ENCODE measurements around the gene NUP58.

The NUP58 gene, protein sequence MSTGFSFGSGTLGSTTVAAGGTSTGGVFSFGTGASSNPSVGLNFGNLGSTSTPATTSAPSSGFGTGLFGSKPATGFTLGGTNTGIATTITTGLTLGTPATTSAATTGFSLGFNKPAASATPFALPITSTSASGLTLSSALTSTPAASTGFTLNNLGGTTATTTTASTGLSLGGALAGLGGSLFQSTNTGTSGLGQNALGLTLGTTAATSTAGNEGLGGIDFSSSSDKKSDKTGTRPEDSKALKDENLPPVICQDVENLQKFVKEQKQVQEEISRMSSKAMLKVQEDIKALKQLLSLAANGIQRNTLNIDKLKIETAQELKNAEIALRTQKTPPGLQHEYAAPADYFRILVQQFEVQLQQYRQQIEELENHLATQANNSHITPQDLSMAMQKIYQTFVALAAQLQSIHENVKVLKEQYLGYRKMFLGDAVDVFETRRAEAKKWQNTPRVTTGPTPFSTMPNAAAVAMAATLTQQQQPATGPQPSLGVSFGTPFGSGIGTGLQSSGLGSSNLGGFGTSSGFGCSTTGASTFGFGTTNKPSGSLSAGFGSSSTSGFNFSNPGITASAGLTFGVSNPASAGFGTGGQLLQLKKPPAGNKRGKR

GRCh38 chr13:25301347-25302113 lies at the start of gene NUP58:
NUP58 (plus strand) TSS chr13:25301625; CDS start chr13:25301774, 149 bp downstream.
- DNase-seq (ENCODE audit: low read depth, low spot score) = peak; percentile 89

GRCh38 chr13:25252225-25252624 lies 49.2 kb upstream of the NUP58 start:
- no peak for DNase-seq (ENCODE audit: low read depth, low spot score)

GRCh38 chr13:25252752-25253151 lies 48.7 kb upstream of the NUP58 start:
- no peak for DNase-seq (ENCODE audit: low read depth, low spot score)

GRCh38 chr13:25253702-25254101 lies 47.7 kb upstream of the NUP58 start:
- DNase-seq (ENCODE audit: low read depth, low spot score) = no peak

DNA sequence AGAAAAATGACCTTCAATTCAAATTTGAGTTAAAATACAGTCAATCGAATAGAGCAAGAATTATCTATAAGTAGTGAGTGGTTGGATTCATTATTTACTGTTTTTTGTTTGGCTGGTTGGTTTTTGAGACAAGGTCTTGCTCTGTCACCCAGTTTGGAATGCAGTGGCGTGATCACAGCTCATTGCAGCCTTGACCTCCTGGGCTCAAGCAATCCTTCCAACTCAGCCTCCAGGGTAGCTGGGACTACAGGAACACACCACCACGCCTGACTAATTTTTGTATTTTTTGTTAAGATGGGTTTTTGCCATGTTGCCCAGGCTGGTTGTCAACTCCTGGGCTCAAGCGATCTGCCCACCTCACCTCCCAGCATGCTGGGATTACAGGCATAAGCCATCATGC lies 39.2 kb upstream of the NUP58 start:
- DNase-seq (ENCODE audit: low read depth, low spot score) = no peak

GRCh38 chr13:25266706-25267105 lies 34.7 kb upstream of the NUP58 start:
- DNase-seq (ENCODE audit: low read depth, low spot score) = no peak

DNA sequence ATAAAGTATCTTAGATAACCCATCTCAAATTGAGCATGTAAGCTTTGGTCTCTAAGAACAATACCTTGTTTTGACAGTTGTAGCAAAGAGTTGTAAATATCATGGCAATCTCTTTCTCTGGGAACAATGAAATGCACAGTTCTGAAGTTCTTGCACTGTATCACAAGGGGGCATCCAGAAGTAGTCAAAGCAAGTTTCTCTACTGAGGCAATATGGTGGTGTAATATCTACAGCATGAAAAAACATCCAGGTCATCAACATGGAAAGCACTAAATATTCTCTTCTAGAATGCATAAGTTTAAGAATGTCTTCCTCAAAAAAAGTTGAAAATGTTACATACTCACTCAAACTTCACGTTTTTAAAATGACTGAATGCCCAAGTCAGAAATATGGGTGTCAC lies 33.7 kb upstream of the NUP58 start:
- no peak for DNase-seq (ENCODE audit: low read depth, low spot score)

DNA sequence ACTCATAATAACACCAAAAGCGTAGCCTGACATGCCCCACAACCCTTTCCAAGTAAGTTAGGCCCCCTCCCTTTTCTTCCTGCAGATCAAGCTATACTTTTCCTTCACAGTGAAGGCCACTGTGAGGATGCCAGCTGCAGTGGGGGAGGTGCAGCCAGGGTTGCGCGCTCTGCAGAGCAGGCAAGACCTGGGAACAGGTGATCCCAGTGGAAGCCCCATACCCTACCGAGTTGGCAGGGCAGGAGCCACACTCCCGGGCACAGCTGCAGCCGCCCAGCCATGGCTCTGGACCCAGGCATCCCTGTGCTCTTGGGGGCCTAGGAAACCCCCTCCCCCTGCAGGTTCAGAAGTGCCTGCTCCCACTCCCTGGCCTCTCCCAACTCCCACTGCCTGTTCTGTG lies 32.9 kb upstream of the NUP58 start:
- no peak for DNase-seq (ENCODE audit: low read depth, low spot score)

DNA sequence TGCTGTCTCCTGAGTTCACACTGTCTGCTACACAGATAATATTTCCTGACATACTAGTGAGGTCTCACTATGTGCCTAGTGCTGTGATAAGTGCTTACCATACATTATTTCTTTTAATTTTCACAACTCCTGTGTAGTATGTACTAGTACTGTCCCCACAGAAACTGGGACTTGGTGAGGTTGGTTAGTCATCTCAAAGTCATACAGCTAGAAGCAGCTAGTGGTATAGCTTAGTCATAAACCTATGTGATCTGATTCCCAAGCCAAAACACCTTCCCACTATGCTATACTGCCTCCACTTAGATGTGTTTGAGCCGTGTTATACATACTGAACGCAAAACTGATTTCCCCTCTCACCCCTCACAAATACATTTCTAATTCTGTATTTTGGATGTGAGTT lies 24.7 kb upstream of the NUP58 start:
- no peak for DNase-seq (ENCODE audit: low read depth, low spot score)

DNA sequence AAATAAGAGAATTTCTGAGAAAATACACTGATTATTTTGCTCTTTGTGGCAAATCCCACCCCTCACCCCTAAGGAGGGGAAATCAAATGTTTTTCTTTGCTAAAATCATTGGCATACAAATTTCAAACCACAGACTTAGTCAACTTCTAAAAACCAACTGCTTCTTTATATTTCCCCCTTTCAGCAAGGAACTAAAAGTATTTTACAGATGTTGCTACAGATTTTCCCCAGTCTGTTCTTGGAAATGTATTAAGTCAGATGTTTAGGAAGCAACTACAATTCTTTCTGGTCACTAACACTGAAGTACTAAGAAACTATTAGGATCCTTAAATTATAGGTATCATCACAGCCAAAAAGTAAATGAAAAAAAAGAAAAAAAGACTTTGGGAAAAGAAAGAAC lies 21.0 kb upstream of the NUP58 start:
- no peak for DNase-seq (ENCODE audit: low read depth, low spot score)

- no peak for DNase-seq (ENCODE audit: low read depth, low spot score)
Measured at GRCh38 chr13:25281193-25281934, 20.1 kb upstream of the NUP58 start.

- DNase-seq (ENCODE audit: low read depth, low spot score) = no peak
Measured at GRCh38 chr13:25281935-25282332, 19.5 kb upstream of the NUP58 start.

DNA sequence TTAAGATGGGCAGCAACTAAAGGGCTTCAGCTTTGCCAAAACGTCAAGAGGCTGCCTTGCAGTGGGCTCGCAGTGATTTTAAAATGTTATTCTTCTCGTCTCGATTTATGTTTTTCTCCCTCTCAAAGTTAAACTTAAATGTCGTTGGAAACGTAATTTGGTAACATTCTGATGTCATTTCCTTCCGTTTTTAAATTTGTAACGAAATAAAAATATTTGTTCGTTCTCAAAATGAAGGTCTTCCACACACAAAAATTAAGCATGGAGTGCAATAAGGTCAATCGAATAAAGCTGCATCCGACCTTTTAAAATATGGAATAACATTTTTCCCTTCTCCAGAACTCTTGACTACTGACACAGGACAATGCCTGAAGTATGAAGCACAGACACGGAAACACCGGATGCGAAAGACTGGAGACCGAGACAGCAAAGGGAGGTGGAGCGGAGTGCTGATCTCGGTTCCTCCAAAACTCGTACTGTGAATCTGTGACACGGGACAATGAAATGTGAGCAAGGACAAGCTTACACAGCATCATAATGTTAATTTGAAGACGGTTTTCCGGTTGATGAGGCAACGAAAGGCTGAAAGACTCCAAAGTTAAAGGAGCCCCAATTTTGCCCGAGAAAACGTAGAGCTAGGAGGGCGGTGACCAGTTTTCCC lies 15.0 kb upstream of the NUP58 start:
- DNase-seq (ENCODE audit: low read depth, low spot score) = no peak

DNA sequence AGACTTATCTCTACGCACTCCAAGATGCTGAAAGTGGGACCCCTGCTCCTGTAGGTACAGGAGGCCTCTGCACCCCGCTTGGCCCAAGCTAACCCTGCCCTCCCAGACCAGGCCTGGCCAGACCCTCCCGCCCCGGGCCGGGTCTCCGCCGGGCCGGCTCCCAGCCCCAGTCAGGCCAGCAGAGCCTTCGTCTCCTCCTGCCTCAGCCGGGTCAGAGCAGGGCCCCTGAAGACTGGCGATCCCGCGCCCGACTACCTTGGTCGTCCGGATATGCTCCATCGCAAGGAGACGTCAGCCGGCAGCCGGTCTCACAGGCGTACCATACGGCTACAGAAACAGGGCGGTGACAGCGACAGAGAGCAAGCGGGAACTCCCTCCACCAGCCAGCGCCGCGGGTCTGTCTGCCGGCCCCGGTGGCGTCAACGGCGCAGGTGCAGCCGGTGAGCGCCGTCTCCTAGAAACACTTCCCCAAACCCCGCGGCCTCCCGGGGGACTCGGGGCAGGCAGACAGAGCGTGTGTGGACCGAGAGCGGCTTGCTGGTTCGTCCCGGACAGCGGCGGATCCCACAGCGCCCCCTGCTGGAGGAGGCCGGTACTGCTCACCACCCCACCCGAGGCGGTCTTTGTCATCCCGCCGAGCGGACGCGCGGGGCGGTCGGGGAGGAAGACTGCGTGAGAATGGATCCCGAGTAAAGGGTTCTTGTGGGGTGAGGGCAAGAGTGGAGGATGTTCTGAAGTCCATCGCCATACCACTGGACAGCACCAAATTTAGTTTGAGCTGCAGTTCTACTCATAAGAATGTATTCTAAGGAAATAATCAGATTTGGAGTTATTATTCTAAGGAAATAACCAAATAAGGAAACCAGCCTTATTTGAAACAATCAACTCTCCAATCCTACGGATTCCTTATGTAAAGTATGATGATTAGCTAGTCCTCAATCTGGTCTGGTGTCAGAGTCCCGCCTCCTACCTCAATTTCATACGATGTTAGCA lies 14.2 kb upstream of the NUP58 start, which contains the start of gene MTMR6:
MTMR6 (minus strand) TSS at position 520 of the 993 bp plus-strand sequence; CDS start at position 279, 241 bp downstream.
- DNase-seq (ENCODE audit: low read depth, low spot score) = peak; percentile 89

- DNase-seq (ENCODE audit: low read depth, low spot score) = no peak
Measured at GRCh38 chr13:25288966-25289365, 12.5 kb upstream of the NUP58 start.

DNA sequence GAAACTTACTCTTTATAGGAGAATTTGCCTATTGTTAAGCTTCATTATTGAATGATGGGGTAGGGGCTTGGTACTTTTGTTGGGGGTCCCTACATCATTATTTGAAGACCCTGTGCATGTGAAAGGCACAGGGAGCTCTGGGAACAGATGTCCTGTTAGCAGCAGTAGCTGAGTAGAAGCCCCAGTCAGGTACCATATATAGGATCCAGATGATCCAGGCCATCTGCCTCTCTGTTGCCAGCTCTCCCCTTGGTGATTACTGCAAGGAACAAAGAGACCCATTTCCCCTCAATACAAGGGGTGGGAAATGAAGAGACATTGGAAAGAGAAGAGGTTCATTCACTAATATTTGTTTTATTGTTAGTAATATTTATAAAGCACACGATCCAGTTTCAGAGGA lies 9.7 kb upstream of the NUP58 start:
- no peak for DNase-seq (ENCODE audit: low read depth, low spot score)

DNA sequence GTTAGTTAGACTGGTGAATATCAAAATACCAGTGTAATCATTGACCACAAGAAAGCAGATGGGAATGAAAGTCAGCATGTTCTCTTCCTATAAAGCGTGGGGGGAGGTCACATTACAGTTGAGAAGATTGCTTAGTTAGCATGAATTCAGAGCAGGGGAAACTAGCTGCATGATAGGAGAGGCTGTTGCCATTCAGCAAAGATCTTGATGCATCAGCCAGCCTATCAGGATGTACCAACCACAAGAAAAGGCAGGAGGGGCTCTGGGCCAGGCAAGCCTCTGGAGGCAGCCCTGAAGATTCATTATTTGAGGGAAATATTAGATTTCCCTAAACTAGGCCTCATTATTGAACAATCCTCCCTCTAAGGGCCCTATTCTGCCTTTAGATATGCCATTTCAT lies 9.1 kb upstream of the NUP58 start:
- DNase-seq (ENCODE audit: low read depth, low spot score) = no peak

DNA sequence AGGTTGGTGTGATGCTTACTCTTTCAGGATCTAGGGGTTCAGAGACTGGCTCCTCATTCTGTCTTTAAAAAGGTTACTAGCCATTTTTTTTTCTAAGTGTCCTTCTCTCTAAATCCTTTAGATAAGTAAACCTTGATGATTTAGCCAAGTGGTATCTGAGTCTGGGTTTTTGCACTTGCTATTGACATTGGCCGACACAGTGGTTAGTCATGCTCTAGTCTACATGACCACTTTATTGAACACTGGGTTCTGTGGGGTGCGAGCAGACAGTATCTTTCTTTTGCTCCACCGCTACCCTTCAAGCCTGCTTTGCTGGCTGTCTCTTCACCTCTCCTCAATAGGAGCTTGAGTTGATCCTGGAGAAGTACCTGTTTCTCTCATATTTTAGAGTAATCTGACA lies 6.2 kb upstream of the NUP58 start:
- DNase-seq (ENCODE audit: low read depth, low spot score) = no peak

GRCh38 chr13:25295701-25296100 lies 5.7 kb upstream of the NUP58 start:
- DNase-seq (ENCODE audit: low read depth, low spot score) = no peak

DNA sequence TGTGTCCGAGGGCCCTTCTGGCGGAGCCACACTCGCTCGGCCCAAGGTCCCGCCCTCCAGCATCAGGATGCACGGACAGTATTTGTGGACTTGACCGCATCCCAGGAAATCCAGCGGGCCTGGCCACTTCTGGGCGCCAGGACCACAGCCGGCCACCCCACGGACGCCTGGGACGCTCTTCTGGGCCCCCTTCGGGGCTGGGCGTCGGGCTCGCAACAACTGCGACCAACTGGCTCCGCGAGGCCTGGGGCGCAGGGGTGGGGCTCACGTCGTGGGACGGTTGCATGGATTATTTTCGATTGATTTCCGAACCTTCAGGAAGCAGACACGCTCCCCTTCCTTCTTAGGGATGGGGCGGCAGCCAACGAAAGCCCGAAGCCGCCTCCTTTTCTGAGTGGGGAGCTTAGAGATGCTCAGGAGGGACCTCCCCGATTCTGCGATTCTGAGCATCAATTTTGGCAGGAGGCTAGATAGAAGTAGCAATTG lies 521 bp upstream of the NUP58 start:
- DNase-seq (ENCODE audit: low read depth, low spot score) = no peak
